HL-60 (cell line): ENCODE measurements around the gene ANKS1A.

Experiments used
- CTCF ChIP-seq: IDR thresholded peaks from one replicate; pipeline ENCODE4 v1.5.1; 2011; ENCODE audit warnings: low read length, control low read depth, inconsistent platforms; ENCODE audit not compliant: insufficient read depth
- GABPA ChIP-seq: IDR thresholded peaks from 2 replicates; pipeline ENCODE4 v1.6.1; 2012; ENCODE audit warnings: low read depth
- POLR2AphosphoS5 ChIP-seq: IDR thresholded peaks from 2 replicates; pipeline ENCODE4 v1.6.1; 2012; ENCODE audit warnings: low read depth

GRCh38 chr6:35089216-35089934 is 200.3 kb downstream of the ANKS1A start:
- TF ChIP-seq CTCF (no peak), GABPA (no peak), POLR2AphosphoS5 (no peak)
